SJCRH30 (cell line): ENCODE measurements around the gene EPN2. TPM values are rescaled to one million over a fixed set of nuclear protein-coding genes. Genes with fewer than 3 reads are reported as not detected.
A peak's percentile ranks its signal among the peaks of the same experiment; 100 is the strongest.

Source experiments
- DNase-seq, 2 experiments: peaks; one replicate each; pipeline ENCODE4 v3.0.0-alpha.2; 2015 to 2020
- H3K27ac ChIP-seq: fragments of 250-450 bp; sonication (Bioruptor Pico); 2 replicates; pipeline ENCODE4 v1.5.1; 2020; ENCODE audit warnings: mild to moderate bottlenecking, moderate library complexity
- H3K27me3 ChIP-seq: fragments of 250-450 bp; sonication (Bioruptor Pico); 2 replicates; pipeline ENCODE4 v1.5.1; 2020; ENCODE audit warnings: mild to moderate bottlenecking, moderate library complexity
- H3K36me3 ChIP-seq: fragments of 250-450 bp; sonication (Bioruptor Pico); 2 replicates; pipeline ENCODE4 v1.5.1; 2020; ENCODE audit warnings: mild to moderate bottlenecking, moderate library complexity
- H3K4me1 ChIP-seq: fragments of 250-450 bp; sonication (Bioruptor Pico); 2 replicates; pipeline ENCODE4 v1.5.1; 2020; ENCODE audit warnings: mild to moderate bottlenecking, moderate library complexity
- H3K4me3 ChIP-seq: fragments of 250-450 bp; sonication (Bioruptor Pico); 2 replicates; pipeline ENCODE4 v1.5.1; 2020; ENCODE audit warnings: mild to moderate bottlenecking, moderate library complexity
- H3K9me3 ChIP-seq: fragments of 250-450 bp; sonication (Bioruptor Pico); replicated peaks from 2 replicates; pipeline ENCODE4 v1.5.1; 2020; ENCODE audit warnings: mild to moderate bottlenecking, moderate library complexity
- total RNA-seq: library from RNA; depleted of rRNA; stranded (reverse); fragments of >200 nt; shearing (Covaris generic); gene quantifications from 2 replicates; pipeline ENCODE4 v1.2.3, GENCODE V29; 2014

The EPN2 gene
- total RNA-seq, 1 experiment from 2014 or later = 64.1 TPM

- Histone ChIP-seq H3K36me3 (peaks cover 9% of the 10 kb centered on the region; the same call in 1 of the 2 replicates), H3K27me3 (no peaks in the 10 kb centered on the region), H3K27ac (peak overlapping the region; percentile 53), H3K4me3 (no peak overlapping the region), H3K4me1 (peaks cover 20% of the 10 kb centered on the region), H3K9me3 (0 out of 2 replicates have a peak, but pooled peaks cover 3% of the 10 kb centered on the region)
- DNase-seq = peak; percentile 74 to 75
These were observed 11.9 kb downstream of the EPN2 start for GRCh38 chr17:19248928-19249574.

- H3K36me3 ChIP-seq = peaks cover 9% of the 10 kb centered on the region; the same call in 1 of the 2 replicates
- peak; percentile 56 to 80 for DNase-seq
- 0 out of 2 replicates have a peak, but pooled peaks cover 3% of the 10 kb centered on the region for H3K9me3 ChIP-seq
- H3K27me3 ChIP-seq = no peaks in the 10 kb centered on the region
- H3K4me1 ChIP-seq = peaks cover 20% of the 10 kb centered on the region
- H3K4me3 ChIP-seq = no peak overlapping the region
- peak overlapping the region; percentile 53 for H3K27ac ChIP-seq
These were observed 12.5 kb downstream of the EPN2 start for GRCh38 chr17:19249681-19250080.

GRCh38 chr17:19250421-19251173 lies 13.4 kb downstream of the EPN2 start:
- Histone ChIP-seq H3K4me1 (peaks cover 20% of the 10 kb centered on the region), H3K27me3 (no peaks in the 10 kb centered on the region), H3K27ac (no peak overlapping the region; the same call in 1 of the 2 replicates), H3K9me3 (0 out of 2 replicates have a peak, but pooled peaks cover 3% of the 10 kb centered on the region), H3K4me3 (no peak overlapping the region), H3K36me3 (peaks cover 9% of the 10 kb centered on the region; the same call in 1 of the 2 replicates)
- no peak for DNase-seq

- Histone ChIP-seq H3K27ac (no peak overlapping the region), H3K4me3 (no peak overlapping the region)
These were observed 15.9 kb downstream of the EPN2 start for GRCh38 chr17:19253112-19253511.

GRCh38 chr17:19254651-19255050 lies 17.5 kb downstream of the EPN2 start:
- no peak overlapping the region for H3K27ac ChIP-seq
- H3K4me1 ChIP-seq = peaks cover 2% of the 10 kb centered on the region; the same call in 1 of the 2 replicates
- no peaks in the 10 kb centered on the region for H3K27me3 ChIP-seq
- peaks cover 9% of the 10 kb centered on the region; the same call in 1 of the 2 replicates for H3K36me3 ChIP-seq
- H3K9me3 ChIP-seq = 0 out of 2 replicates have a peak, but pooled peaks cover 3% of the 10 kb centered on the region
- DNase-seq = no peak
- no peak overlapping the region for H3K4me3 ChIP-seq

More at GRCh38 chr17:19253112-19253511, 15.9 kb downstream of the EPN2 start:
- DNase-seq = no peak
- H3K4me1 ChIP-seq = peaks cover 18% of the 10 kb centered on the region
- H3K27me3 ChIP-seq = no peaks in the 10 kb centered on the region
- H3K9me3 ChIP-seq = 0 out of 2 replicates have a peak, but pooled peaks cover 3% of the 10 kb centered on the region
- peaks cover 9% of the 10 kb centered on the region; the same call in 1 of the 2 replicates for H3K36me3 ChIP-seq

GRCh38 chr17:19255279-19255678 lies 18.1 kb downstream of the EPN2 start:
- H3K27me3 ChIP-seq = no peaks in the 10 kb centered on the region
- H3K4me1 ChIP-seq = no peaks in the 10 kb centered on the region
- H3K27ac ChIP-seq = no peak overlapping the region
- no peak for DNase-seq
- 0 out of 2 replicates have a peak, but pooled peaks cover 3% of the 10 kb centered on the region for H3K9me3 ChIP-seq
- H3K4me3 ChIP-seq = no peak overlapping the region
- peaks cover 9% of the 10 kb centered on the region; the same call in 1 of the 2 replicates for H3K36me3 ChIP-seq

GRCh38 chr17:19258371-19258770 lies 21.2 kb downstream of the EPN2 start:
- no peaks in the 10 kb centered on the region for H3K27me3 ChIP-seq
- no peak for DNase-seq
- 0 out of 2 replicates have a peak, but pooled peaks cover under 1% of the 10 kb centered on the region for H3K4me1 ChIP-seq
- peaks cover 7% of the 10 kb centered on the region for H3K36me3 ChIP-seq
- no peak overlapping the region for H3K4me3 ChIP-seq
- no peak overlapping the region for H3K27ac ChIP-seq
- H3K9me3 ChIP-seq = no peaks in the 10 kb centered on the region

- DNase-seq = no peak
These were observed 23.8 kb downstream of the EPN2 start for GRCh38 chr17:19260958-19261357.

GRCh38 chr17:19261426-19261825 lies 24.3 kb downstream of the EPN2 start:
- no peaks in the 10 kb centered on the region for H3K9me3 ChIP-seq
- H3K27me3 ChIP-seq = no peaks in the 10 kb centered on the region
- H3K4me1 ChIP-seq = peaks cover 13% of the 10 kb centered on the region
- H3K4me3 ChIP-seq = no peak overlapping the region
- peaks cover 7% of the 10 kb centered on the region for H3K36me3 ChIP-seq
- no peak for DNase-seq
- no peak overlapping the region for H3K27ac ChIP-seq

More at GRCh38 chr17:19260958-19261357, 23.8 kb downstream of the EPN2 start:
- peaks cover 7% of the 10 kb centered on the region for H3K36me3 ChIP-seq
- H3K4me3 ChIP-seq = no peak overlapping the region
- H3K4me1 ChIP-seq = peaks cover 13% of the 10 kb centered on the region
- no peaks in the 10 kb centered on the region for H3K9me3 ChIP-seq
- H3K27me3 ChIP-seq = no peaks in the 10 kb centered on the region
- no peak overlapping the region for H3K27ac ChIP-seq

GRCh38 chr17:19262650-19263631 lies 25.8 kb downstream of the EPN2 start:
- Histone ChIP-seq H3K27ac (no peak overlapping the region), H3K4me3 (no peak overlapping the region), H3K27me3 (no peaks in the 10 kb centered on the region), H3K36me3 (peaks cover 7% of the 10 kb centered on the region), H3K4me1 (peaks cover 13% of the 10 kb centered on the region), H3K9me3 (no peaks in the 10 kb centered on the region)
- DNase-seq = no peak

- Histone ChIP-seq H3K27ac (no peak overlapping the region), H3K27me3 (no peaks in the 10 kb centered on the region), H3K36me3 (peaks cover 7% of the 10 kb centered on the region), H3K4me3 (no peak overlapping the region), H3K4me1 (peaks cover 13% of the 10 kb centered on the region), H3K9me3 (no peaks in the 10 kb centered on the region)
- DNase-seq = no peak
These were observed 26.5 kb downstream of the EPN2 start for GRCh38 chr17:19263641-19264051.

GRCh38 chr17:19264268-19264667 lies 27.1 kb downstream of the EPN2 start:
- Histone ChIP-seq H3K36me3 (peaks cover 7% of the 10 kb centered on the region), H3K27ac (no peak overlapping the region), H3K9me3 (no peaks in the 10 kb centered on the region), H3K4me1 (peaks cover 13% of the 10 kb centered on the region), H3K27me3 (no peaks in the 10 kb centered on the region), H3K4me3 (no peak overlapping the region)
- no peak for DNase-seq

GRCh38 chr17:19264681-19265080 lies 27.5 kb downstream of the EPN2 start:
- no peak for DNase-seq
- Histone ChIP-seq H3K36me3 (peaks cover 7% of the 10 kb centered on the region), H3K4me3 (no peak overlapping the region), H3K27ac (no peak overlapping the region), H3K9me3 (no peaks in the 10 kb centered on the region), H3K4me1 (peaks cover 13% of the 10 kb centered on the region), H3K27me3 (no peaks in the 10 kb centered on the region)

- H3K27ac ChIP-seq = no peak overlapping the region
- H3K4me3 ChIP-seq = no peak overlapping the region
- peaks cover 13% of the 10 kb centered on the region for H3K4me1 ChIP-seq
- H3K9me3 ChIP-seq = no peaks in the 10 kb centered on the region
- H3K36me3 ChIP-seq = peaks cover 7% of the 10 kb centered on the region
- no peak for DNase-seq
- H3K27me3 ChIP-seq = no peaks in the 10 kb centered on the region
These were observed 28.6 kb downstream of the EPN2 start for GRCh38 chr17:19265755-19266154.
